ENCODE measurements around the gene TMEM87B. TPM values are rescaled to one million over a fixed set of nuclear protein-coding genes. Genes with fewer than 3 reads are reported as not detected.

The TMEM87B gene
- total and polyA plus RNA-seq, 2 of the 4 experiments (the other 2 are of a cell fraction), result 6.3 to 12.5 TPM

DNA sequence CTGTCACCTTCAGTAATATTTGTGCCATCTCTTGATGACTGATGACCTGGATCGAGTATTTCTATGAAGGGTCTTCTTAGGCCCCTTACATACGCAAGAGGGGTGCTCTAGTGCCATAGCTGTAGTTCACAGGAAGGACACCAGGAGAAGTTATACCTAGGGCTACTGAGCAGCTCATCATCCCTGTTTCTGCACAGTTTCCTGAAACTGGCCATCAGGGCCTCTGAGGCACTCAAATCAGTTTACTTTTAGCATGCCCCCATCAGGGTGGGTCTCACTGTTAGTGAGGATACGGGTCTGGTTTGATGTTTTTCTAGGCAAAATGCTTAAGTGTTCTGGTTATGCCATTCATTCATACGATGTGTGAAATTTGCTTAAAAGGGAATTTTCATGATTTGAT lies 63.1 kb downstream of the TMEM87B start:
- Histone ChIP-seq H2AK5ac (ENCODE audit: low read depth, low read length) (no peak overlapping the region), H3K4me1 (ENCODE audit: control insufficient read depth, insufficient read depth, low read length) (no peaks in the 10 kb centered on the region), H2BK15ac (ENCODE audit: low read depth, low read length) (no peak overlapping the region), H4K5ac (ENCODE audit: low read depth, low read length) (no peak overlapping the region), H2AK9ac (replicated peaks; ENCODE audit: low read depth, low read length, poor library complexity) (no peak overlapping the region), H3K9ac (ENCODE audit: low read depth, low read length) (no peak overlapping the region), H3K4ac (ENCODE audit: low read depth, low read length) (no peak overlapping the region), H2BK5ac (ENCODE audit: low read depth, low read length, poor library complexity, severe bottlenecking) (no peak overlapping the region), H3K4me3 (ENCODE audit: insufficient read depth, low read depth, low read length) (no peak overlapping the region), H4K91ac (ENCODE audit: insufficient read depth, low read depth, low read length) (no peak overlapping the region), H2BK120ac (ENCODE audit: low read depth, low read length) (no peak overlapping the region), H3K9me3 (ENCODE audit: control insufficient read depth, insufficient read depth, low read length) (peaks cover 2% of the 10 kb centered on the region; the same call in 1 of the 2 replicates), H3K27me3 (ENCODE audit: control insufficient read depth, insufficient read depth, low read length) (no peaks in the 10 kb centered on the region), H3K79me1 (ENCODE audit: low read depth in 1 of 2, low read length in 2 of 2) (peaks cover 0 to 3% of the 10 kb centered on the region in 2 experiments; a peak in 2 of 4 replicates), H3K27ac (ENCODE audit: insufficient read depth, low read length) (no peak overlapping the region), H3K4me2 (ENCODE audit: low read depth, low read length) (no peak overlapping the region), H4K8ac (ENCODE audit: low read depth in 2 of 2, low read length in 2 of 2) (no peak overlapping the region), H3K18ac (ENCODE audit: low read depth, low read length) (no peak overlapping the region), H2AFZ (replicated peaks; ENCODE audit: low read length, poor library complexity) (no peak overlapping the region), H3K9me1 (ENCODE audit: insufficient read depth, low read length) (no peaks in the 10 kb centered on the region; the same call in 1 of the 2 replicates), H3K36me3 (ENCODE audit: control insufficient read depth, insufficient read depth, low read length) (peaks cover 12% of the 10 kb centered on the region), H3K23ac (ENCODE audit: low read depth, low read length) (no peak overlapping the region), H3K56ac (ENCODE audit: extremely low read depth, insufficient read depth, low read length) (no peak overlapping the region), H3K14ac (replicated peaks; ENCODE audit: low read depth, low read length) (no peak overlapping the region), H2BK20ac (ENCODE audit: low read depth, low read length) (no peak overlapping the region), H4K20me1 (ENCODE audit: insufficient read depth, low read length) (no peaks in the 10 kb centered on the region; the same call in 1 of the 2 replicates)
- TF ChIP-seq BHLHE40 (IDR thresholded peaks at IDR 0.05; ENCODE audit: low read depth, low read length) (no peak), POLR2A (IDR thresholded peaks at IDR 0.05; ENCODE audit: low read depth, low read length) (no peak), RCOR1 (IDR thresholded peaks at IDR 0.05; ENCODE audit: insufficient replicate concordance, low read length) (no peak), MAZ (IDR thresholded peaks at IDR 0.05; ENCODE audit: borderline replicate concordance, low read depth, low read length) (no peak), SMC3 (IDR thresholded peaks at IDR 0.05; ENCODE audit: low read depth, low read length) (no peak), NFE2L2 (IDR thresholded peaks at IDR 0.05; ENCODE audit: low read depth, low read length) (no peak), CEBPB (IDR thresholded peaks at IDR 0.05; ENCODE audit: low read depth, low read length) (no peak), MAFK (IDR thresholded peaks at IDR 0.05; ENCODE audit: low read depth, low read length) (no peak), RFX5 (IDR thresholded peaks at IDR 0.05; ENCODE audit: low read depth, low read length) (no peak), MXI1 (IDR thresholded peaks at IDR 0.05; ENCODE audit: borderline replicate concordance, low read depth, low read length) (no peak), FOS (IDR thresholded peaks at IDR 0.05; ENCODE audit: low read depth, low read length) (no peak), CHD1 (IDR thresholded peaks at IDR 0.05; ENCODE audit: low read depth, low read length) (no peak), RAD21 (IDR thresholded peaks at IDR 0.05; ENCODE audit: low read length) (no peak)
- TF ChIP-seq, protein P1, sequence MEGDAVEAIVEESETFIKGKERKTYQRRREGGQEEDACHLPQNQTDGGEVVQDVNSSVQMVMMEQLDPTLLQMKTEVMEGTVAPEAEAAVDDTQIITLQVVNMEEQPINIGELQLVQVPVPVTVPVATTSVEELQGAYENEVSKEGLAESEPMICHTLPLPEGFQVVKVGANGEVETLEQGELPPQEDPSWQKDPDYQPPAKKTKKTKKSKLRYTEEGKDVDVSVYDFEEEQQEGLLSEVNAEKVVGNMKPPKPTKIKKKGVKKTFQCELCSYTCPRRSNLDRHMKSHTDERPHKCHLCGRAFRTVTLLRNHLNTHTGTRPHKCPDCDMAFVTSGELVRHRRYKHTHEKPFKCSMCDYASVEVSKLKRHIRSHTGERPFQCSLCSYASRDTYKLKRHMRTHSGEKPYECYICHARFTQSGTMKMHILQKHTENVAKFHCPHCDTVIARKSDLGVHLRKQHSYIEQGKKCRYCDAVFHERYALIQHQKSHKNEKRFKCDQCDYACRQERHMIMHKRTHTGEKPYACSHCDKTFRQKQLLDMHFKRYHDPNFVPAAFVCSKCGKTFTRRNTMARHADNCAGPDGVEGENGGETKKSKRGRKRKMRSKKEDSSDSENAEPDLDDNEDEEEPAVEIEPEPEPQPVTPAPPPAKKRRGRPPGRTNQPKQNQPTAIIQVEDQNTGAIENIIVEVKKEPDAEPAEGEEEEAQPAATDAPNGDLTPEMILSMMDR (conservative IDR thresholded peaks at IDR 0.05; ENCODE audit: low read depth, low read length), result no peak
- TF ChIP-seq, protein P2, sequence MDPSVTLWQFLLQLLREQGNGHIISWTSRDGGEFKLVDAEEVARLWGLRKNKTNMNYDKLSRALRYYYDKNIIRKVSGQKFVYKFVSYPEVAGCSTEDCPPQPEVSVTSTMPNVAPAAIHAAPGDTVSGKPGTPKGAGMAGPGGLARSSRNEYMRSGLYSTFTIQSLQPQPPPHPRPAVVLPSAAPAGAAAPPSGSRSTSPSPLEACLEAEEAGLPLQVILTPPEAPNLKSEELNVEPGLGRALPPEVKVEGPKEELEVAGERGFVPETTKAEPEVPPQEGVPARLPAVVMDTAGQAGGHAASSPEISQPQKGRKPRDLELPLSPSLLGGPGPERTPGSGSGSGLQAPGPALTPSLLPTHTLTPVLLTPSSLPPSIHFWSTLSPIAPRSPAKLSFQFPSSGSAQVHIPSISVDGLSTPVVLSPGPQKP (IDR thresholded peaks at IDR 0.05; ENCODE audit: borderline replicate concordance, low read depth, low read length), result no peak
- TF ChIP-seq, protein P3, sequence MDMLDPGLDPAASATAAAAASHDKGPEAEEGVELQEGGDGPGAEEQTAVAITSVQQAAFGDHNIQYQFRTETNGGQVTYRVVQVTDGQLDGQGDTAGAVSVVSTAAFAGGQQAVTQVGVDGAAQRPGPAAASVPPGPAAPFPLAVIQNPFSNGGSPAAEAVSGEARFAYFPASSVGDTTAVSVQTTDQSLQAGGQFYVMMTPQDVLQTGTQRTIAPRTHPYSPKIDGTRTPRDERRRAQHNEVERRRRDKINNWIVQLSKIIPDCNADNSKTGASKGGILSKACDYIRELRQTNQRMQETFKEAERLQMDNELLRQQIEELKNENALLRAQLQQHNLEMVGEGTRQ (IDR thresholded peaks at IDR 0.05; ENCODE audit: low read depth, low read length), result no peak
- BruUV-seq (replicated peaks), result no TSS peak
- in situ Hi-C loops (cut with MboI; ENCODE audit: low sequenced_read_pairs), result no loop called here
- dilution Hi-C loops (cut with HindIII; ENCODE audit: low sequenced_read_pairs, unreplicated experiment), result no loop called here
- no CpG with 5 or more reads among the region's 4 CpGs for WGBS, 2 experiments (ENCODE audit: extremely low coverage in 2 of 2, insufficient read length in 1 of 2)
- CTCF ChIA-PET, result interaction anchor here (1.2 kb wide), 1 partner anchor 60 kb away, joined by 3 read pairs; no protein-coding TSS in a partner anchor
- intact Hi-C loops (cut with micrococcal nuclease), result loop anchor here (10.0 kb wide), 1 partner anchor 127 kb away; no protein-coding TSS in a partner anchor
- POLR2A ChIA-PET (ENCODE audit: unreplicated experiment), result no interaction called here
- no peak for DNase-seq
- ATAC-seq (ENCODE audit: low read depth), result no peak

All from IMR-90 (cell line).